AG10803 (cell line): ENCODE measurements around the gene S1PR4.
"Not testable (repeated sequence)": the region's sequence is repeated elsewhere in the genome, so short reads cannot be mapped to it uniquely, and the experiment has no call there.

Experiments used
- DNase-seq: peaks from one replicate; pipeline ENCODE4 v3.0.0; 2010; ENCODE audit warnings: low read depth
- H3K4me3 ChIP-seq: 2 replicates; pipeline ENCODE4 v1.5.1; 2011; ENCODE audit warnings: mild to moderate bottlenecking, low read length, control low read depth
- TF ChIP-seq, protein P1 (sequence below): conservative IDR thresholded peaks from 2 replicates; pipeline ENCODE4 v1.5.1; 2011; ENCODE audit warnings: mild to moderate bottlenecking, low read length, control low read depth, inconsistent platforms

Gene S1PR4

GRCh38 chr19:3187662-3188511 lies 9.3 kb downstream of the S1PR4 start:
- DNase-seq, result no peak
- TF ChIP-seq, protein P1, sequence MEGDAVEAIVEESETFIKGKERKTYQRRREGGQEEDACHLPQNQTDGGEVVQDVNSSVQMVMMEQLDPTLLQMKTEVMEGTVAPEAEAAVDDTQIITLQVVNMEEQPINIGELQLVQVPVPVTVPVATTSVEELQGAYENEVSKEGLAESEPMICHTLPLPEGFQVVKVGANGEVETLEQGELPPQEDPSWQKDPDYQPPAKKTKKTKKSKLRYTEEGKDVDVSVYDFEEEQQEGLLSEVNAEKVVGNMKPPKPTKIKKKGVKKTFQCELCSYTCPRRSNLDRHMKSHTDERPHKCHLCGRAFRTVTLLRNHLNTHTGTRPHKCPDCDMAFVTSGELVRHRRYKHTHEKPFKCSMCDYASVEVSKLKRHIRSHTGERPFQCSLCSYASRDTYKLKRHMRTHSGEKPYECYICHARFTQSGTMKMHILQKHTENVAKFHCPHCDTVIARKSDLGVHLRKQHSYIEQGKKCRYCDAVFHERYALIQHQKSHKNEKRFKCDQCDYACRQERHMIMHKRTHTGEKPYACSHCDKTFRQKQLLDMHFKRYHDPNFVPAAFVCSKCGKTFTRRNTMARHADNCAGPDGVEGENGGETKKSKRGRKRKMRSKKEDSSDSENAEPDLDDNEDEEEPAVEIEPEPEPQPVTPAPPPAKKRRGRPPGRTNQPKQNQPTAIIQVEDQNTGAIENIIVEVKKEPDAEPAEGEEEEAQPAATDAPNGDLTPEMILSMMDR, result no peak
- no peak overlapping the region for H3K4me3 ChIP-seq

DNA sequence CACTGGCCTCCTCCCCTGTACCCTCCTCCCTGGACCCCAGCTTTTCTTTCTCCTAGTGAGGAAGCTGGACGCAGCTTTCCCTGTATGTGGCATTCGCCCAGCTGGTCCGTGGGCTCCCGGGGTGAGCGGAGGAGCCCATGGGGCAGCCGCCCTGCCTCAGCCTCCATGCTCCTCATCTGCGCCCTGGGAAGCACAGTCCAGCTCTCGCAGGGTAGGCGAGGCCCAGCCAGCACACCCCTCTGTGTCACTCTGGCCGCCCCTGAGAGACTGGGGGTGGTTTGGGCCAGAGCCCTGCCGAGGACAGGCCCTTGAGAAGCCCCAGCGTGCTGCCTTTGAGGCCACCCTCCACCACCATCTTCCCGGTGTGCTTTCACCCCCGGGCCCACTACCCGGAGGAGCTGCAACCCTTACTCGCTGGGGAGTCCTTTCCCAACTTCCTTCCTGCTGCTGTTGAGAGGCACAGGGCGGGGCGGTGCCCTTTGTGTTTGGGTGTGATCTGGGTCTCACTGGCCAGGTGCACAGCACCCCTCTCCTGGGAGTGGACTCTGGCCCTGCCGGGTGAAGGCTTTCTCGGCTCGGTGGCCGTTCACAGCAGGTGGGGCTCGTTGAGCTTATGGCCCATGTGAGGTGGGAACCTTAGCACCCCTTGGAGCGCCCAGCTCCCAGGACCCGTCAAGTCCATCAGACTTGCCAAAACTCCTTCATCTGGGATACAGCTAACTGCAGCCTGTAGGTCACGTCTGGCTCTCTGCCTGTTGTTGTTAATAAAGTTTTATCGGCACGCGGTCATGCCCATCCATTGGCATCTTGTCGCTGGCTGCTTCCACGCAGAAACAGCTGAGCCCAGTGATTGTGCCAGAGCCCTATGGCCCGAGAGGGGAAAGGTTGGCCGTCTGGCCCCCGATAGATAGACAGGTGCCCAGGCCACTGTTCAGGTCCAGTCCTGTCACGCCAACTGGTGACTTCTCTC lies 10.3 kb downstream of the S1PR4 start:
- H3K4me3 ChIP-seq, result no peak overlapping the region
- no peak for DNase-seq
- TF ChIP-seq, protein P1, result no peak

DNA sequence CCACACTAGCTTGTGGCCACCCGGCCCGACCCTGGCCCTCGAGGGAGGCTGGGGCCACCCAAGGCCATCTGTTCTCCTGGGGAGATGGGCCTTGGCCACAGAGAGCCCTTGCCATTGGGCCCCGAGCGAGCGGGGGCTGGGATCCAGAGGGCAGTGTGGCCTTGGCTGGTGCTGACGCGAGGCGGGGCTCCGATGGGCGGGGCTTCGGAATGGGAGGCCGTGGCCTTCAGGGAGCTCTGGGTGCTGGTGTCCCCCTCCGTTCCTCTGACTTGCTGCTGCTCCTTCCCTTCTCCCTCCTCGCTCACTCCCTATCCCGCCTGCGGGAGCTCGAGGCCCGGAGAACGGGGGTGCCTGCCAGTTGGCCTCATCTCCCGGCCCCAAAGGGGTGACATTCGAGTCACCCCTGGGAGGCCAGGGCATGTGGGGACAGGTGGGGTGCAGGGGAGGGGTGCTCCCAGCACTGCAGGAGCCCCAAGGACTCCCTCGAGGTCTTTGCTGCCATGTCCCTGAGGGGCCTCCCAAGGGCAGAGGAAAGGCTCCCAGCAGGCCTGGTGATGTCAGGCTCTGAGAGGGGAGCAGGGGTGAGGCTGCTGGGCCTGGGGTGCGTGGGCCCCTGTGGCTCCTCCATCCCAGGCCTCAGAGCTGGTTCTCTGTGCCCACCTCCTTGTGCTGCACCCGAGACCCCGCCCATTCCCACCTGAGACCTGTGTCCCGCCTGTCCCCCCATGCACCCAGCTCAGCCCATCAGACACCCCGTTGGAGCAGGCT lies 11.3 kb downstream of the S1PR4 start:
- H3K4me3 ChIP-seq, result no peak overlapping the region
- TF ChIP-seq, protein P1, result no peak
- no peak for DNase-seq

GRCh38 chr19:3190470-3190770 lies 11.9 kb downstream of the S1PR4 start:
- DNase-seq, result no peak
- no peak overlapping the region for H3K4me3 ChIP-seq
- TF ChIP-seq, protein P1, result no peak

GRCh38 chr19:3190921-3191805 lies 12.6 kb downstream of the S1PR4 start:
- TF ChIP-seq, protein P1, result no peak
- H3K4me3 ChIP-seq, result no peak overlapping the region
- DNase-seq, result no peak

DNA sequence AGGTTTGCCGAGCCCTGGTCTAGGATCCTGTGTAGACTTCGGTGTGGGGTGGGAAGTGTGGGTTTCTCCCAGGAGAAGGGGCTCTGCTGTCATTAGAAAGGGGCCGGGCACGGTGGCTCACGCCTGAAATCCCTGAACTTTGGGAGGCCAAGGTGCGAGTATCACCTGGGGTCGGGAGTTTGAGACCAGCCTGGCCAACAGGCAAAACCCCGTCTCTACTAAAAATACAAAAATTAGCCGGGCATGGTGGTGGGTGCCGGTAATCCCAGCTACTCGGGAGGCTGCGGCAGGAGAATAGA lies 13.2 kb downstream of the S1PR4 start:
- H3K4me3 ChIP-seq, DNase-seq: not testable (repeated sequence)

DNA sequence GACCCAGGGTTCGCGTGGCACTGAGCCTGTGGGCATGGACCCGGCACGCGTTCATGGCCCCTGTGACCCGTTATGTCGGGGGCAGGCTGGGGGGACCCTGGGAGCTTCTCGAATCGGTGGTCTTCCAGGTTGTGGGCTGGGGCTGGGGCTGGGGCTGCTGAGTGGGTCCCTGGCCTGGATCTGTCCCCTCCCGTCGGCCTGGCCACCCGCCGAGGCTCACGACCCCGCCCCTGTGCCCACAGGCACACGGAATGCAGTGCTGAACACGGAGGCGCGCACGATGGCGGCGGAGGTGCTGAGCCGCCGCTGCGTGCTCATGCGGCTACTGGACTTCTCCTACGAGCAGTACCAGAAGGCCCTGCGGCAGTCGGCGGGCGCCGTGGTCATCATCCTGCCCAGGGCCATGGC lies 13.7 kb downstream of the S1PR4 start:
- no peak for DNase-seq
- H3K4me3 ChIP-seq, result no peak overlapping the region
- TF ChIP-seq, protein P1, result no peak
